Ishikawa (cell line): ENCODE data around the gene CDK9.

ENCODE experiments used
- CEBPB ChIP-seq: IDR thresholded peaks from 2 replicates; pipeline ENCODE4 v1.6.1; 2012
- CREB1 ChIP-seq: IDR thresholded peaks from 2 replicates; pipeline ENCODE4 v1.6.1; 2012; ENCODE audit warnings: low read depth
- EGR1 ChIP-seq: IDR thresholded peaks from 2 replicates; pipeline ENCODE4 v1.6.1; 2012
- EP300 ChIP-seq: IDR thresholded peaks from 2 replicates; pipeline ENCODE4 v1.6.1; 2012; ENCODE audit warnings: borderline replicate concordance
- FOXM1 ChIP-seq: IDR thresholded peaks from 2 replicates; pipeline ENCODE4 v1.6.1; 2012; ENCODE audit warnings: low read depth, borderline replicate concordance
- NFIC ChIP-seq: IDR thresholded peaks from 2 replicates; pipeline ENCODE4 v1.6.1; 2012
- RAD21 ChIP-seq: IDR thresholded peaks from 2 replicates; pipeline ENCODE4 v1.6.1; 2012; ENCODE audit warnings: low read depth
- TAF1 ChIP-seq: IDR thresholded peaks from 2 replicates; pipeline ENCODE4 v1.6.1; 2012; ENCODE audit warnings: low read depth, mild to moderate bottlenecking
- YY1 ChIP-seq: IDR thresholded peaks from 2 replicates; pipeline ENCODE4 v1.6.1; 2012; ENCODE audit warnings: low read depth
- ZBTB7A ChIP-seq: IDR thresholded peaks from 2 replicates; pipeline ENCODE4 v1.6.1; 2012; ENCODE audit warnings: low read depth
- TF ChIP-seq, protein P1 (sequence below): IDR thresholded peaks from 2 replicates; pipeline ENCODE4 v1.6.1; 2012
- TF ChIP-seq, protein P2 (sequence below): IDR thresholded peaks from 2 replicates; pipeline ENCODE4 v1.6.1; 2012; ENCODE audit warnings: low read depth, mild to moderate bottlenecking

GRCh38 chr9:127769929-127770582 lies 15.8 kb upstream of the CDK9 start:
- no peak for TF ChIP-seq TAF1
- no peak for TF ChIP-seq YY1
- TF ChIP-seq EGR1 = no peak
- no peak for TF ChIP-seq EP300
- no peak for TF ChIP-seq NFIC
- TF ChIP-seq FOXM1 = no peak
- TF ChIP-seq CEBPB = no peak
- no peak for TF ChIP-seq CREB1
- TF ChIP-seq, protein P1, sequence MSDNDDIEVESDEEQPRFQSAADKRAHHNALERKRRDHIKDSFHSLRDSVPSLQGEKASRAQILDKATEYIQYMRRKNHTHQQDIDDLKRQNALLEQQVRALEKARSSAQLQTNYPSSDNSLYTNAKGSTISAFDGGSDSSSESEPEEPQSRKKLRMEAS = no peak
- no peak for TF ChIP-seq RAD21
- TF ChIP-seq ZBTB7A = no peak
- TF ChIP-seq, protein P2, sequence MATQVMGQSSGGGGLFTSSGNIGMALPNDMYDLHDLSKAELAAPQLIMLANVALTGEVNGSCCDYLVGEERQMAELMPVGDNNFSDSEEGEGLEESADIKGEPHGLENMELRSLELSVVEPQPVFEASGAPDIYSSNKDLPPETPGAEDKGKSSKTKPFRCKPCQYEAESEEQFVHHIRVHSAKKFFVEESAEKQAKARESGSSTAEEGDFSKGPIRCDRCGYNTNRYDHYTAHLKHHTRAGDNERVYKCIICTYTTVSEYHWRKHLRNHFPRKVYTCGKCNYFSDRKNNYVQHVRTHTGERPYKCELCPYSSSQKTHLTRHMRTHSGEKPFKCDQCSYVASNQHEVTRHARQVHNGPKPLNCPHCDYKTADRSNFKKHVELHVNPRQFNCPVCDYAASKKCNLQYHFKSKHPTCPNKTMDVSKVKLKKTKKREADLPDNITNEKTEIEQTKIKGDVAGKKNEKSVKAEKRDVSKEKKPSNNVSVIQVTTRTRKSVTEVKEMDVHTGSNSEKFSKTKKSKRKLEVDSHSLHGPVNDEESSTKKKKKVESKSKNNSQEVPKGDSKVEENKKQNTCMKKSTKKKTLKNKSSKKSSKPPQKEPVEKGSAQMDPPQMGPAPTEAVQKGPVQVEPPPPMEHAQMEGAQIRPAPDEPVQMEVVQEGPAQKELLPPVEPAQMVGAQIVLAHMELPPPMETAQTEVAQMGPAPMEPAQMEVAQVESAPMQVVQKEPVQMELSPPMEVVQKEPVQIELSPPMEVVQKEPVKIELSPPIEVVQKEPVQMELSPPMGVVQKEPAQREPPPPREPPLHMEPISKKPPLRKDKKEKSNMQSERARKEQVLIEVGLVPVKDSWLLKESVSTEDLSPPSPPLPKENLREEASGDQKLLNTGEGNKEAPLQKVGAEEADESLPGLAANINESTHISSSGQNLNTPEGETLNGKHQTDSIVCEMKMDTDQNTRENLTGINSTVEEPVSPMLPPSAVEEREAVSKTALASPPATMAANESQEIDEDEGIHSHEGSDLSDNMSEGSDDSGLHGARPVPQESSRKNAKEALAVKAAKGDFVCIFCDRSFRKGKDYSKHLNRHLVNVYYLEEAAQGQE = no peak
